HG02970 (cell line): ENCODE results near the gene MGMT.

ENCODE experiments used
- ATAC-seq: cut with Tn5 transposase; IDR thresholded peaks from one replicate; pipeline ENCODE4 v1.9.1; 2021; ENCODE audit warnings: mild to moderate bottlenecking, moderate library complexity, moderate number of reproducible peaks; ENCODE audit not compliant: unreplicated experiment, low FRiP score

Gene MGMT

GRCh38 chr10:129491123-129491734 is 24.2 kb downstream of the MGMT start:
- no peak for ATAC-seq

GRCh38 chr10:129494176-129494575 is 27.1 kb downstream of the MGMT start:
- ATAC-seq, result no peak

GRCh38 chr10:129494740-129495139 is 27.7 kb downstream of the MGMT start:
- no peak for ATAC-seq

- ATAC-seq, result no peak
These were observed 28.2 kb downstream of the MGMT start for GRCh38 chr10:129495256-129495655.

GRCh38 chr10:129495698-129496097 is 28.7 kb downstream of the MGMT start:
- ATAC-seq, result no peak

GRCh38 chr10:129497013-129497412 is 30.0 kb downstream of the MGMT start:
- no peak for ATAC-seq

- ATAC-seq, result no peak
These were observed 31.6 kb downstream of the MGMT start for GRCh38 chr10:129498680-129499079.

- no peak for ATAC-seq
These were observed 33.7 kb downstream of the MGMT start for GRCh38 chr10:129500617-129501339.

- no peak for ATAC-seq
These were observed 34.8 kb downstream of the MGMT start for GRCh38 chr10:129501652-129502436.

GRCh38 chr10:129502448-129502847 is 35.4 kb downstream of the MGMT start:
- no peak for ATAC-seq

- no peak for ATAC-seq
These were observed 38.5 kb downstream of the MGMT start for GRCh38 chr10:129505500-129506075.

GRCh38 chr10:129506101-129506797 is 39.2 kb downstream of the MGMT start:
- ATAC-seq, result no peak

GRCh38 chr10:129507216-129507889 is 40.3 kb downstream of the MGMT start:
- no peak for ATAC-seq

GRCh38 chr10:129509155-129509554 is 42.1 kb downstream of the MGMT start:
- ATAC-seq, result no peak

GRCh38 chr10:129509835-129510234 is 42.8 kb downstream of the MGMT start:
- ATAC-seq, result no peak

- no peak for ATAC-seq
These were observed 44.0 kb downstream of the MGMT start for GRCh38 chr10:129511086-129511485.

GRCh38 chr10:129511758-129512157 is 44.7 kb downstream of the MGMT start:
- no peak for ATAC-seq

- ATAC-seq, result no peak
These were observed 46.3 kb downstream of the MGMT start for GRCh38 chr10:129513312-129513711.

GRCh38 chr10:129514568-129515451 is 47.8 kb downstream of the MGMT start:
- no peak for ATAC-seq
